ENCODE measurements around the gene ZRANB3. TPM values are rescaled to one million over a fixed set of nuclear protein-coding genes. Genes with fewer than 3 reads are reported as not detected.
"Not testable (repeated sequence)": the region's sequence is repeated elsewhere in the genome, so short reads cannot be mapped to it uniquely, and the experiment has no call there.

Gene ZRANB3
- total RNA-seq, 1 donor from 2014 or later: 7.0 TPM

- Mint-ChIP-seq H3K4me3 (ENCODE audit: unreplicated experiment) (no peak overlapping the region), H3K4me1 (ENCODE audit: low read depth) (no peaks in the 10 kb centered on the region), H3K9me3 (ENCODE audit: low read depth) (peaks cover 13% of the 10 kb centered on the region), H3K27me3 (ENCODE audit: low read depth) (no peaks in the 10 kb centered on the region), H3K36me3 (ENCODE audit: low read depth) (peaks cover 11% of the 10 kb centered on the region), H3K27ac (ENCODE audit: unreplicated experiment) (no peak overlapping the region)
- DNase-seq (ENCODE audit: low spot score): no peak
- no peak for TF ChIP-seq CTCF (IDR thresholded peaks at IDR 0.05)
Measured at GRCh38 chr2:135304694-135305093, 226.3 kb downstream of the ZRANB3 start.

GRCh38 chr2:135299658-135300244, 231.3 kb downstream of the ZRANB3 start:
- Mint-ChIP-seq H3K9me3 (ENCODE audit: low read depth) (peaks cover 19% of the 10 kb centered on the region), H3K27ac (ENCODE audit: unreplicated experiment) (no peak overlapping the region), H3K4me1 (ENCODE audit: low read depth) (no peaks in the 10 kb centered on the region), H3K4me3 (ENCODE audit: unreplicated experiment) (no peak overlapping the region), H3K27me3 (ENCODE audit: low read depth) (no peaks in the 10 kb centered on the region), H3K36me3 (ENCODE audit: low read depth) (peaks cover 19% of the 10 kb centered on the region)
- no peak for DNase-seq (ENCODE audit: low spot score)
- no peak for TF ChIP-seq CTCF (IDR thresholded peaks at IDR 0.05)

GRCh38 chr2:135299165-135299564, 231.9 kb downstream of the ZRANB3 start:
- no peak overlapping the region for H3K4me3 Mint-ChIP-seq (ENCODE audit: unreplicated experiment)
- no peak for TF ChIP-seq CTCF (IDR thresholded peaks at IDR 0.05)
- no peak overlapping the region for H3K27ac Mint-ChIP-seq (ENCODE audit: unreplicated experiment)
- no peaks in the 10 kb centered on the region for H3K4me1 Mint-ChIP-seq (ENCODE audit: low read depth)
- H3K27me3 Mint-ChIP-seq (ENCODE audit: low read depth): no peaks in the 10 kb centered on the region
- DNase-seq (ENCODE audit: low spot score): no peak
- peaks cover 20% of the 10 kb centered on the region for H3K9me3 Mint-ChIP-seq (ENCODE audit: low read depth)
- peaks cover 20% of the 10 kb centered on the region for H3K36me3 Mint-ChIP-seq (ENCODE audit: low read depth)

- not testable (repeated sequence) for H3K27me3 Mint-ChIP-seq (ENCODE audit: low read depth); H3K27ac Mint-ChIP-seq (ENCODE audit: unreplicated experiment); H3K4me1 Mint-ChIP-seq (ENCODE audit: low read depth); H3K4me3 Mint-ChIP-seq (ENCODE audit: unreplicated experiment); DNase-seq (ENCODE audit: low spot score); H3K36me3 Mint-ChIP-seq (ENCODE audit: low read depth)
- peaks cover 34% of the 10 kb centered on the region for H3K9me3 Mint-ChIP-seq (ENCODE audit: low read depth)
Measured at GRCh38 chr2:135287121-135287520, 243.9 kb downstream of the ZRANB3 start.

- Mint-ChIP-seq H3K4me1 (ENCODE audit: low read depth) (no peaks in the 10 kb centered on the region), H3K36me3 (ENCODE audit: low read depth) (peaks cover 9% of the 10 kb centered on the region), H3K9me3 (ENCODE audit: low read depth) (peaks cover 31% of the 10 kb centered on the region), H3K4me3 (ENCODE audit: unreplicated experiment) (no peak overlapping the region), H3K27me3 (ENCODE audit: low read depth) (no peaks in the 10 kb centered on the region), H3K27ac (ENCODE audit: unreplicated experiment) (no peak overlapping the region)
- TF ChIP-seq CTCF (IDR thresholded peaks at IDR 0.05): no peak
- no peak for DNase-seq (ENCODE audit: low spot score)
Measured at GRCh38 chr2:135285391-135285790, 245.6 kb downstream of the ZRANB3 start.

GRCh38 chr2:135281379-135281778, 249.6 kb downstream of the ZRANB3 start:
- Mint-ChIP-seq H3K36me3 (ENCODE audit: low read depth) (no peaks in the 10 kb centered on the region), H3K9me3 (ENCODE audit: low read depth) (peaks cover 3% of the 10 kb centered on the region), H3K27me3 (ENCODE audit: low read depth) (no peaks in the 10 kb centered on the region), H3K4me3 (ENCODE audit: unreplicated experiment) (no peak overlapping the region), H3K27ac (ENCODE audit: unreplicated experiment) (no peak overlapping the region), H3K4me1 (ENCODE audit: low read depth) (no peaks in the 10 kb centered on the region)
- no peak for TF ChIP-seq CTCF (IDR thresholded peaks at IDR 0.05)
- no peak for DNase-seq (ENCODE audit: low spot score)

Measured in chondrocyte (in vitro differentiated cells).